Measurements from ENCODE around the gene BAZ1B.

DNA sequence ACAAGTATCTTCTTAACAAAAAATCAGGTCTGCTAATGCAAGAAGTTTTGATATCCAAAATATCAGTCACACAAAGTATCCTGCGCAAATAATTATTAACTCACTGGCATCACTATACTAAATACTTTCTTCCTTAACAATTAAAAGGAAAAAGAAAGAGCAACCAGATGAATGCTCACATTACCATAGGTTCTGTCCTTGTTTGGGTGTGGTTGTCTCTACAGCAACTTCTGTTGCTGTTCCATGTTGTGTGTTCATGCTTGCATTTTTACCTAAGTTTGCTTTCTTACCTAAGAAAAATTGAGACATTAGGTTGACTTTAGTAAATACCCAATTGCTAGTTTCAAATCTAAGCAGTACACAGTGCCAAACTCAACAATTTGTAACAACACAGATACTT is 56.0 kb downstream of the BAZ1B start:
- TF ChIP-seq, protein P1, sequence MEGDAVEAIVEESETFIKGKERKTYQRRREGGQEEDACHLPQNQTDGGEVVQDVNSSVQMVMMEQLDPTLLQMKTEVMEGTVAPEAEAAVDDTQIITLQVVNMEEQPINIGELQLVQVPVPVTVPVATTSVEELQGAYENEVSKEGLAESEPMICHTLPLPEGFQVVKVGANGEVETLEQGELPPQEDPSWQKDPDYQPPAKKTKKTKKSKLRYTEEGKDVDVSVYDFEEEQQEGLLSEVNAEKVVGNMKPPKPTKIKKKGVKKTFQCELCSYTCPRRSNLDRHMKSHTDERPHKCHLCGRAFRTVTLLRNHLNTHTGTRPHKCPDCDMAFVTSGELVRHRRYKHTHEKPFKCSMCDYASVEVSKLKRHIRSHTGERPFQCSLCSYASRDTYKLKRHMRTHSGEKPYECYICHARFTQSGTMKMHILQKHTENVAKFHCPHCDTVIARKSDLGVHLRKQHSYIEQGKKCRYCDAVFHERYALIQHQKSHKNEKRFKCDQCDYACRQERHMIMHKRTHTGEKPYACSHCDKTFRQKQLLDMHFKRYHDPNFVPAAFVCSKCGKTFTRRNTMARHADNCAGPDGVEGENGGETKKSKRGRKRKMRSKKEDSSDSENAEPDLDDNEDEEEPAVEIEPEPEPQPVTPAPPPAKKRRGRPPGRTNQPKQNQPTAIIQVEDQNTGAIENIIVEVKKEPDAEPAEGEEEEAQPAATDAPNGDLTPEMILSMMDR (IDR thresholded peaks at IDR 0.05) = no peak
- TF ChIP-seq POLR2A (IDR thresholded peaks at IDR 0.05) = no peak

Measured in ovary (tissue), 3 donors.